DMS 273 treated with DMSO at 0.1 percent for 48 hours (cell line): ENCODE data around the gene FBN3.

Source experiments
- DNase-seq: peaks from one replicate; lab custom pipeline; 2025; lab: John Stamatoyannopoulos, UW

FBN3 gene

DNA sequence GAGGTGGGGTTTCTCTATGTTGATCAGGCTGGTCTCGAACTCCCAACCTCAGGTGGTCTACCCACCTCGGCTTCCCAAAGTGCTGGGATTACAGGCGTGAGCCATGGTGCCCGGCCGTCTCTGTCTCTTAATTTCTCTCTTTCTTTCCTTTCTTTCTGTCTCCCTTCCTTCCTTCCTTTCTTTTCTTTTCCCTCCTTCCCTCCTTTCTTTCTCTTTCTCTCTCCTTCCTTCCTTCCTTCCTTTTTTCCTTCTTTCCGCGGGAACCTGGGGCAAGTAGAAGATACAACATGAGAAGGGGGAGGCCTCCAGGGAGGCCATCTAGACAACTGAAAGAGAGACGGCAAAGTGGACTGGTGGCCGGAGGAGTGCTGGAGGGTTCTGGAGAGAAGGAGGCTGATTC is 128.7 kb downstream of the FBN3 start:
- no peak for DNase-seq

DNA sequence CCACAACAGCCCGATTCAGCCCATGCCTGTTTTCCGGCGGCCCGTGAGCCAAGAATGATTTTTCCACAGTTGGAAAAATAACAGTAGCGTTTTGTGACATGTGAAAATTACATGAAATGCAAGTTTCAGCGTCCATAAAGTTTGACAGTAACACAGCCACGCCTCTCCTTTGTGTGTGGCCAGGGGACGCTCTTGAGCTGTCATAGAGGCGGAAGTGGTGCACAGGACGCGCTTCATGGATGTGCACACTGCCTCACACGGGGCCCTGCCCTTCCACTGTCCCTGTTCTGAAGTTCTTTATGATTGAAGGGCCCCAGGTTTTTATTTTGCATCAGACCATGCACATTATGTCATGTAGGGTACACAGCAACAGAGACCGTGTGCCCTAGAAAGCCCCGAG is 131.6 kb downstream of the FBN3 start:
- no peak for DNase-seq
